DMS153 treated with DMSO at 0.1 percent for 48 hours (cell line): ENCODE results near the gene SDHB.

Experiments used
- DNase-seq: peaks from one replicate; lab custom pipeline; 2025; ENCODE audit not compliant: unreplicated experiment; lab: John Stamatoyannopoulos, UW

Gene SDHB

GRCh38 chr1:16989676-16990391 lies 64.0 kb downstream of the SDHB start:
- no peak for DNase-seq

- no peak for DNase-seq
These were observed 65.6 kb downstream of the SDHB start for GRCh38 chr1:16988210-16988609.

GRCh38 chr1:16986962-16987361 lies 66.9 kb downstream of the SDHB start:
- DNase-seq, result no peak

DNA sequence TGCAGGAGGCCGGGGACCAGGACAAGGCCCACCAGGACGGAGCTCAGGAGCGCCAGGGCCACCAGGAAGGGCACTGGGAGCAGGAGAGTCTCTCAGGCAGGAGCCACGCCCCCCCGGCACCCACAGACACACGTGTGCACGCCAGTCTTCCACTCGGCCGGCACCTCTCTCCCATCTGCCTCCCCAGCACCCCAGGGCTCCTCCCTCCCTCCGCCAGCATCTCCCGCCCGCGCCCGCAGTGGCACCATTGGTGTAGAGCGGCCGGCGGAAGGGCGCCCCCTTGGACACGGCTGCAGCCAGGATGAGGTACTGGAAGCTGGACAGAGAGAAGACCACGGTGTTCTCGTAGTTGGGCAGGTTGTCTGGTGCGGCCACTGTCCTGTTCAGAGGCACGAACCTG lies 67.3 kb downstream of the SDHB start:
- no peak for DNase-seq

DNA sequence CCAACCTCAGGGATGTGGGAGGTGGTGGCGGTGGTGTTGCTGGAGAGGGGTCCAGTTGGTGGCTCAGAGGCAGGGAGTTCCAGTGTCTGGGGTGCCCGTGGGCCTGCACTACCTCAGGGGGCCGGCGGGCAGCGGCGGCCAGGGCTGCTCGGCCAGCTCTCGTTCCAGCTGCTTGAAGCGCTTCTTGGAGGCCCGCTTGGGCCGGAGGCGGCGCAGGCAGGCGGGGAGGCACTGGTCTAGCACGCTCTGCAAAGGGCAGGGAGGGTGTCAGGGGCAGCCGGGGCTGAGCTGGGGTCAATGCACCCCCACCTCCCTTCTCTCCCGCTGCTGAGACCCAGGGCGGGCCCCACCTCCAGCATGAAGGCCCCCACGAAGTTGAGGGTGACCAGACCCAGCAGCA lies 67.7 kb downstream of the SDHB start:
- DNase-seq, result no peak

- no peak for DNase-seq
These were observed 69.1 kb downstream of the SDHB start for GRCh38 chr1:16984717-16985116.

- no peak for DNase-seq
These were observed 70.2 kb downstream of the SDHB start for GRCh38 chr1:16983649-16984048.

GRCh38 chr1:16982902-16983301 lies 70.9 kb downstream of the SDHB start:
- no peak for DNase-seq

DNA sequence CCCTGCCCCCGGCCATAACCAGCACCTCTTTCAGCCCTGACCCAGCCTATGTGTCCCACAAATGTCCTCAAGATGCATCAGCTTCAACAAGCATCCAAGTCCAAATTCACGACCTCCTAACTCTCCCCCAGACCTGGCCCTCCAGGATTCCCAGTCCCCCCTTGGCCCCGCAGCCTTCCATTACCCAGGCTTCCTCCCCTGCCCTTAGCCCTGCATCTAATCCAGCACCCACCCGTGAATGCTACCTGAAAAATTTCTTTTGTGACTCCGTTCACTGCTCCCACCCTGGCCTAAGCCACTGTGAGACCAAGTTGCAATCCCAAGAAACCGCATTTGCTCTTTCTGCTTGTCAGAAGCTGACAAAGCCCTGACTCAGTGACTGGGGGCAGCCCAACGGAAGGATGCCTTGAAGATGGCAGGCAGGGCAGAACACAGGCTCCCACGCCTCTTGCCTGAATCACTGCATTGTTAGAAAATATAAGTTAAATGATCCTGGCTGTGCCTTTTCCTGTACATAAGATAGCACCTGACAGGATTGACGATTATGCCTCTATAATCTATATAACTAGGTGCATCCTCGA lies 72.5 kb downstream of the SDHB start:
- DNase-seq, result no peak

DNA sequence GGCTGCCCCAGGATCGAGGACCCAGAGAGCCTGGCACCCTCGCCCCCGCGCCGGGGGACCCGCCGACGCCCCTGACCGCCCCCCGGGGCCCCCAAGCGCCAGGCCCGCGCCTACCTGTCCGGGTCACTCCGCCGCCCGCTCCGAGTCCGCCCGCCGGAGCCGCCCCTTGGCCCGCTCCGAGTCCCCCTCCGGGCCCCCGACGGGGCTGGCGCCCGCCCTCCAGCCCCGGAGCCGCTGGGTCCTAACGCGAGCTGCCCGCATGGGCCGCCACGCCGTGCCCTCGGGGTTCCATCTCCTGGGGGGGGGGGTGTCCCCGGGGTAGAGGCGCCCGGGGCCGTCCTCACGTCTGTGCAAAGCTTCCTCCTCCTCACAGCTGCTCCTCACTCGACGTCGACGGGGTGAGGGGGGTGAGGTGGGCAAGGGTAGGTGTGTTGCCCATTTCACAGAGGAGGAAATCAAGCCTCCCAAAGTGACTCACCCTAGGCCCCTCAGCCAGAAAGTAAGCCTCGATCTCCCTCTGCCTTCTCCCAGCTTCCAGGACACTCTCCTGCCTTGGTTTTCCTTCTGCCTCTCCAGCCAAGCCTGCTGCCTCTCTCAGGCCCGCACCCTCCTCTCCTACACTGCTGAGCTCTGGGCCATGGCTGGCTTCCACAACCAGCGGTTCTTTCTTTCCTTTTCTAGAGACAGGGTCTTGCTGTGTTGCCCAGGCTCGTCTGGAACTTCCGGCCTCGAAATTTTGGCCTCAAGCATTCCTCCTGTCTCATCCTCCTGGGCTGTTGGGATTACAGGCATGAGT lies 73.2 kb downstream of the SDHB start, which contains the start of gene MFAP2:
Gene MFAP2 (minus strand): TSS at position 148 of the 796 bp plus-strand sequence. CDS start 2,347 bp downstream, outside the sequence.
- DNase-seq, result no peak

GRCh38 chr1:16979475-16980327 lies 74.1 kb downstream of the SDHB start:
- no peak for DNase-seq

DNA sequence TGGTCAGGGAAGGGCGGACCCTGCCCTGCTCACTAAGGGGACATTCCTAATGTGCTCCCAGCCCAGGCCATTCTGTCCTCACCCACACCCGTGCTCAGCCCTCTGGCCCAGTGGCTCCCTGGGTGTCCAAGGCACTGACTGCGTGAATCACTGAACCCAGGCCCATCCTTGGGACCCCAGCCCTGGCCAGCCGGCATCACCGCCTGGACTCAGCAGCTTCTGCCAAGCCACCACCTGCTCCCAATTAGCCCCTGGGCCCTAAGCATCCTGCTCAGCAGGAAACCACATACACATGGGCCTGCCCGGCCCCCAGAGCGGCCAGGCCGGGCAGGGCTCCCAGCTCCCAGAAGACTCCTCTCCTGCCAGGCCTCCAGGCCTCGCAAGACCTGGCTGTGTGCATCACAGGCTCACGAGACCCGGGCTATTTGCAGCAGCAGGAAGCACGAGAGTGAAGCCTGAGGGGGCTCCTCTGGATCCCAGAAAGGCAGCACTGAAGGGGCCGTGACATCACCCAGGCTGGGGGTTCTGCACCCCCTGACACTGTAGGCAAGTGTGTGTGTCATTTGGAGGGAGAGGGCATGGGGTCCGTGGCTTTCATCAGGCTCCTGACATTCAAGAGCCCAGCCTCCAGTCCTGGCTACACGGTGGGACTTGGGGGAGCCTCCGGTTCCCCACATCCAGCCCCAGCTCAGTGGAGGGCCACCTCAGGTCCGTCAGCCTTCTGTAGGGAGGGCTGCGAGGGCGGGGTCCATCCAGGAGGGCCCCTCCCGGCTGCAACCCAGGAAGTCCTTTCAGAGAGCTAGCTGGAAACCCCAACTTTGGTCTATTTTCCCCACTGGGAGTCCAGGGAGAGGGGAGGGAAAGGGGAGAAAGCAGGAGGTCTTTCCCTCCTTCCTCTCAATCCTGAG lies 75.0 kb downstream of the SDHB start:
- DNase-seq, result no peak

DNA sequence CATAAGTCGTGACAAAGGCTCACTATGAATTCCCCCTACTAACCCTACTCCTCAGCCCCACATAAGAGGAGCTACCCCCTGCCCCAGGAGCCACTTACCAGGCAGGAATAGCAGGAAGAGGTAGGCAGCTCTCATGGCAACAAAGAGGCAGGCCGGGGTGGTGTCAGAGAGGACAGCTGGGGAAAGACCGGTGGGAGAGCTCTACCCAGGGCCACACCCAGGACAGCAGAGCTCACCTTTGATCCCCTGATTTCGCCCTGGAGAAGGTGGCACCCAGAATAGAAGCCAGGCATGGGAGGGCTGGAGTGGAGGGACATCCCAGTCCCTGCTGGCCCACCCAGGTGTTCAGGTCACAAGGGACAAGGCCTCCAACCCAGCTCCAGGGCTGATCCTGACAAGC lies 75.7 kb downstream of the SDHB start:
- DNase-seq, result no peak

- DNase-seq, result no peak
These were observed 76.5 kb downstream of the SDHB start for GRCh38 chr1:16977377-16977776.

DNA sequence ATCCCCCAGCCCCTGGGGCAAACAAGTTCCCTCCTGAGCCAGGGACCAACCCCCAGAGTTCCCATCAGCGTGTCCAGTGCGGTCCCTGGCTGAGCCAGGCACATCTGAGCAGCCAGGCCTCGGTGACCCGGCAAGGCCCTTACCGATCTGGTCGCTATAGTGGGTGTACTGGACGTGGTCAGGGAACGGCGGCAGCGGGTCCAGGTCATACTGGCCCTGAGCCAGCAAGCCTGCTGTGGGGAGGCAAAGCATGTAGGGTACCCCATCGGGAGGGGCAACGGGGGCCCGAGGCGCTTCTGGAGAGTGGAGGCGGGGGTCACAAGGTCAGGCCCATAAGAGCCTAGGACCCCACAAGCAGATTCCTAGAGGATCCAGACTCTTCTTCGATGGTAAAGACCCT lies 76.9 kb downstream of the SDHB start:
- DNase-seq, result no peak

GRCh38 chr1:16975838-16976237 lies 78.0 kb downstream of the SDHB start:
- no peak for DNase-seq

DNA sequence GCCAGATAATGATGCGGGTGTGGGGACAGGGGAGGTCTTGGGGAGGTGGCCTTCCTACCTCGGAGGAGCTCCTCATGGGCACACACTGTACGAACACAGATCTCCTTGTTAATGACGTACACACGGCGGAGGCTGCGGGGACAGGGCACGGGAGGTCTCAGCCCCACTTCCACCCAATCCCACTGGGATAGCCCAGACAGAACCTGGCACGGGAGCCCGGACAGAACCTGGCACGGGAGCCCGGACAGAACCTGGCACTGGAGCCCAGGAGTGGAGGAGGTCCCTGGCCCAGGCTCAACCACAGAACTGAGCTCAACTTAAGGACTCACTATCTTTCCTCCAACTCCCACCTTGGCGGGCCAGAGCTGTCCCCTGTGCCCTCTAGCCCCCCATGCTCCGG lies 78.6 kb downstream of the SDHB start:
- DNase-seq, result no peak

DNA sequence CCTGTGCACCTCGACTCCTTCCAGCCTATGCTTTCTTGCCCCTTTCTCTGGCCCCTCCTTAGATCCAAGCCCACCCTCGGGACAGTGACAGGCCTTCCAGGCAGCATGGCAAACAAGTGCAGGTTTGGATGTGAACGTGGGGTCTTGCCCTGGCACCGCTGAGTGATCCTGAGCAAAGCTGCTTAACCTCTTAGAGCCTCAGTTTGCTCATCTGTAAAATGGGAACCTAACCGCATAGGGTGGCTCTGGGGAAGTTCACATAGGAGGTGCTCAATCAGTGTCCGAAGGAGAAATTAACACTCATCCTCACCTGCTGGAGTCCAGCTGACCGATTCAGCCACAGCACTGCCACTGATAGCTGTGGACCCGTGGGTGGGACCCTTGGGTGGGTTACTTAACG lies 80.6 kb downstream of the SDHB start:
- no peak for DNase-seq

- no peak for DNase-seq
These were observed 81.5 kb downstream of the SDHB start for GRCh38 chr1:16972189-16972895.
